GM12878 (cell line): ENCODE data around the gene COX17. TPM values are rescaled to one million over a fixed set of nuclear protein-coding genes. Genes with fewer than 3 reads are reported as not detected.

Experiments
- ATAC-seq: fragments of 200-7000 bp; cut with Tn5 transposase; 3 replicates; pipeline ENCODE4 v1.9.1; 2020; ENCODE audit warnings: mild to moderate bottlenecking, moderate library complexity
- BruUV-seq: library from RNA; stranded (reverse); fragments of 400-500 nt; replicated peaks from 2 replicates; lab custom pipeline; 2021; lab: Mats Ljungman, UMichigan
- CTCF ChIA-PET: fragments of 300-600 bp; sonication (Branson Sonifier 250); formaldehyde crosslinking; extraction: SDS; loops from one replicate; lab custom pipeline; 2021; ENCODE audit warnings: inconsistent platforms; lab: Yijun Ruan, JAX
- POLR2A ChIA-PET: fragments of 350-600 bp; formaldehyde crosslinking; extraction: SDS; loops from one replicate; lab custom pipeline; 2021; ENCODE audit warnings: inconsistent platforms; lab: Charles Lee
- RAD21 ChIA-PET: fragments of 300-600 bp; sonication (Branson Sonifier 250); formaldehyde crosslinking; loops from one replicate; lab custom pipeline; 2023; ENCODE audit warnings: antibody characterized with exemption; ENCODE audit not compliant: unreplicated experiment; lab: Charles Lee
- SMC1A ChIA-PET: fragments of 300-600 bp; sonication (Branson Sonifier 250); formaldehyde crosslinking; loops from one replicate; lab custom pipeline; 2023; ENCODE audit not compliant: unreplicated experiment, uncharacterized antibody; lab: Charles Lee
- DNase-seq: peaks from one replicate; pipeline ENCODE4 v3.0.0-alpha.2; 2011; ENCODE audit warnings: low read depth, low spot score
- FAIRE-seq: peaks from 3 replicates; lab custom pipeline; 2011; peaks lifted over from hg19 to GRCh38; lab: Jason Lieb, UNC
- H2AFZ ChIP-seq: 2 replicates; pipeline ENCODE4 v1.6.0; 2011; ENCODE audit warnings: low read depth, low read length, control low read depth; ENCODE audit not compliant: control insufficient read depth
- H3K27ac ChIP-seq: 2 replicates; pipeline ENCODE4 v1.5.1; 2011; ENCODE audit warnings: control low read depth; ENCODE audit not compliant: control insufficient read depth, insufficient read depth
- H3K27me3 ChIP-seq, 2 experiments: replicated peaks in 1 of 2; 2 replicates each; pipeline versions ENCODE4 v1.6.0 to v1.6.1; 2011; ENCODE audit warnings: low read length in 1 of 2; ENCODE audit not compliant: control insufficient read depth in 2 of 2, insufficient read depth in 2 of 2
- H3K36me3 ChIP-seq, 2 experiments: 2 replicates each; pipeline ENCODE4 v1.5.1; 2011; ENCODE audit warnings: low read length in 1 of 2; ENCODE audit not compliant: control insufficient read depth in 2 of 2, insufficient read depth in 2 of 2
- H3K4me1 ChIP-seq: 2 replicates; pipeline ENCODE4 v1.6.1; 2011; ENCODE audit warnings: mild to moderate bottlenecking, low read length, moderate library complexity, mixed read lengths; ENCODE audit not compliant: control insufficient read depth, insufficient read depth
- H3K4me2 ChIP-seq: 2 replicates; pipeline ENCODE4 v1.6.0; 2011; ENCODE audit warnings: control low read depth; ENCODE audit not compliant: control insufficient read depth, insufficient read depth
- H3K4me3 ChIP-seq: fragments of 200-600 bp; sonication (generic); 2 replicates; pipeline ENCODE4 v1.5.1; 2016
- H3K79me2 ChIP-seq: 2 replicates; pipeline ENCODE4 v1.6.0; 2011; ENCODE audit warnings: low read length; ENCODE audit not compliant: control insufficient read depth, insufficient read depth
- H3K9ac ChIP-seq: 2 replicates; pipeline ENCODE4 v1.8.0; 2011; ENCODE audit warnings: low read length, control low read depth, mixed read lengths; ENCODE audit not compliant: control insufficient read depth, insufficient read depth
- H3K9me3 ChIP-seq: replicated peaks from 3 replicates; pipeline ENCODE4 v1.5.1; 2011; ENCODE audit warnings: mild to moderate bottlenecking, low read length; ENCODE audit not compliant: control insufficient read depth, insufficient read depth
- H4K20me1 ChIP-seq: 2 replicates; pipeline ENCODE4 v1.6.0; 2011; ENCODE audit not compliant: control insufficient read depth, insufficient read depth
- ATF7 ChIP-seq: fragments of 450-650 bp; IDR thresholded peaks from 2 replicates; pipeline ENCODE4 v1.6.1; 2016; ENCODE audit warnings: low read depth, mild to moderate bottlenecking
- BACH1 ChIP-seq: fragments of 450-650 bp; IDR thresholded peaks from 2 replicates; pipeline ENCODE4 v1.6.1; 2017; ENCODE audit warnings: mild to moderate bottlenecking, borderline replicate concordance
- CEBPB ChIP-seq, 2 experiments: fragments of 150-350 bp in 1 of 2; IDR thresholded peaks; 2 replicates each; pipeline ENCODE4 v1.6.1; 2012 to 2014; ENCODE audit warnings: low read depth in 2 of 2, low read length in 2 of 2, borderline replicate concordance in 1 of 2, inconsistent platforms in 1 of 2
- CREB1 ChIP-seq: IDR thresholded peaks from 2 replicates; pipeline ENCODE4 v1.6.1; 2012; ENCODE audit warnings: low read depth, mild to moderate bottlenecking, inconsistent platforms
- EZH2 ChIP-seq: IDR thresholded peaks from 2 replicates; pipeline ENCODE4 v1.6.1; 2012; ENCODE audit warnings: low read depth, mild to moderate bottlenecking, control low read depth, inconsistent platforms, low read length, borderline replicate concordance; ENCODE audit not compliant: control insufficient read depth
- FOXM1 ChIP-seq: IDR thresholded peaks from 2 replicates; pipeline ENCODE4 v1.6.1; 2012; ENCODE audit warnings: low read depth, mild to moderate bottlenecking, inconsistent platforms, low read length, moderate library complexity
- IRF4 ChIP-seq: IDR thresholded peaks from 2 replicates; pipeline ENCODE4 v1.6.1; 2011; ENCODE audit warnings: low read depth, low read length
- JUND ChIP-seq: IDR thresholded peaks from 2 replicates; pipeline ENCODE4 v1.6.1; 2012; ENCODE audit warnings: low read depth, mild to moderate bottlenecking, low read length, improper control_type of control experiment, moderate library complexity
- MEF2A ChIP-seq: IDR thresholded peaks from 2 replicates; pipeline ENCODE4 v1.6.1; 2011; ENCODE audit warnings: low read depth, mild to moderate bottlenecking, low read length, moderate library complexity; ENCODE audit not compliant: insufficient read depth
- MTA2 ChIP-seq: fragments of 450-650 bp; IDR thresholded peaks from 2 replicates; pipeline ENCODE4 v1.6.1; 2016; ENCODE audit warnings: low read depth, mild to moderate bottlenecking, moderate library complexity
- NR2F1 ChIP-seq: fragments of 450-650 bp; conservative IDR thresholded peaks from 2 replicates; pipeline ENCODE4 v1.6.1; 2017; ENCODE audit warnings: mild to moderate bottlenecking
- POLR2AphosphoS5 ChIP-seq: IDR thresholded peaks from 2 replicates; pipeline ENCODE4 v1.6.1; 2011; ENCODE audit warnings: mild to moderate bottlenecking, low read length, inconsistent platforms
- RUNX3 ChIP-seq: IDR thresholded peaks from 2 replicates; pipeline ENCODE4 v1.6.1; 2012; ENCODE audit warnings: low read length, inconsistent platforms
- SRF ChIP-seq, 2 experiments: IDR thresholded peaks; 2 replicates each; pipeline ENCODE4 v1.6.1; 2011; ENCODE audit warnings: low read depth in 2 of 2, low read length in 2 of 2, mild to moderate bottlenecking in 1 of 2, moderate library complexity in 1 of 2
- SUZ12 ChIP-seq: fragments of 200-600 bp; sonication (generic); IDR thresholded peaks from one replicate; pipeline ENCODE4 v1.6.1; 2018; ENCODE audit warnings: antibody characterized with exemption, mild to moderate bottlenecking; ENCODE audit not compliant: unreplicated experiment
- ZNF622 ChIP-seq: fragments of 450-650 bp; IDR thresholded peaks from 2 replicates; pipeline ENCODE4 v1.6.1; 2017; ENCODE audit warnings: mild to moderate bottlenecking, inconsistent platforms
- ZNF687 ChIP-seq: fragments of 450-650 bp; IDR thresholded peaks from 2 replicates; pipeline ENCODE4 v1.6.1; 2017; ENCODE audit warnings: mild to moderate bottlenecking, moderate library complexity
- WGBS: methylation state at CpG from one replicate; pipeline ENCODE4 v1.1.6; 2016; ENCODE audit warnings: low lambda C conversion rate; ENCODE audit not compliant: insufficient replicate concordance, insufficient coverage; ENCODE audit errors: missing lambda C conversion rate; 5-methylcytosine and 5-hydroxymethylcytosine counted together
- in situ Hi-C: fragments of 300-500 bp; cut with MboI; formaldehyde crosslinking; loops from 9 replicates; pipeline ENCODE4 v1.14.3; 2018; ENCODE audit warnings: mixed read lengths
- intact Hi-C: fragments of 100-400 bp; cut with micrococcal nuclease; formaldehyde crosslinking; loops from one replicate; pipeline ENCODE4 v1.14.2; 2022; ENCODE audit not compliant: unreplicated experiment
- polyA plus RNA-seq, 11 experiments: library from polyadenylated mRNA; depleted of rRNA in 4 of 11; unstranded in 6 of 11; stranded (reverse) in 5 of 11; fragments of >200 nt; fragmentation: Nextera tagmentation in 4 of 11; fragmentation: Illumina TruSeq in 1 of 11; extraction: Ambion mirVana in 4 of 11; extraction: Trizol in 1 of 11; gene quantifications; 1 replicate in 1 of 11; 2 replicates in 10 of 11; pipeline versions ENCODE4 v1.2.1 to v1.2.3, GENCODE V29; 2011 to 2016; ENCODE audit warnings: inconsistent platforms in 2 of 11, missing spikeins in 2 of 11, low read depth in 1 of 11
- total RNA-seq, 4 experiments: library from RNA; depleted of rRNA in 3 of 4; stranded (reverse); fragments of >200 nt in 3 of 4; fragmentation: Illumina TruSeq in 1 of 4; extraction: Trizol in 1 of 4; gene quantifications; 2 replicates each; pipeline versions ENCODE4 v1.2.1 to v1.2.3, GENCODE V29; 2013 to 2021
- TF ChIP-seq, protein P1 (sequence below): IDR thresholded peaks from 2 replicates; pipeline ENCODE4 v1.6.1; 2011; ENCODE audit warnings: mild to moderate bottlenecking, low read depth, low read length, moderate library complexity; ENCODE audit not compliant: insufficient replicate concordance

Gene COX17
- total and polyA plus RNA-seq, 10 of the 15 experiments (the other 5 are each of a cell fraction or from before 2014, with no cell fraction given) = 111 to 717 (median 243) TPM

DNA sequence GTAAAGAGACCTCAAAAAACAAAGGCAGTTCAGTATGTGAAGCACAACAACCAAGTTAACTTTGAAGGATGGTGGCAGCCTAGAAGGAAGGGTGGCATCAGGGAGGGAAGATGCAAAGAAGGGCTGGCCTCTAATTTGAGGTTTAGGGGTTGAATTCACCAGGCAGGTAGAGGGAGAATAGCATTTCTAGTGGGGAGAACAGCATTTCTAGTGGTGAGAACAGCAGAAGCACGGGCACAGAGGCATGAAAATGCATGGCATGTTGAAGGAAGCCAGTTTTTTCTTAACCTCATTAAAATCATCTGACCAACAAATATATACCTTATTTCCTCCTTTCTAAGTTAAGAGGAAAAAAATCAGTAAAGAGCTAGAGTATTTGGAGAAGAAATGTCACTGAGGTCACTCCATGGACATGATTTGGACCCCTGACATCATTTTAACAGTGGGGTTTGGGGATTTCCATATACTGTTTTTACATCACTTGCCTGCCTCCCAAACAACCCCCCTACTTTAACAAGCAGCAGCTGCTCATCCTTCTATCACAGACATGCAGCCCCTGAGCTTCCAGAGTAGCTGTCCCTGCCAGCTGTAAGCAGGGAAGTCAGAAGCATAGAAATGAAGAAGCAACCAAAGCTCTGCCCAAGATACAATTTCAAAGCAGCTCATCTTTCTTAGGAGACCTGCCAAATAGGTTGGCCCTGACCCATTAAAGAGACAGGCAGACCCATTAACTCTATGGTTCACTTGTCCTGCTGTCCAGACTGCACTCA, 14.4 kb downstream of the COX17 start:
- Histone ChIP-seq H3K4me3 (no peak overlapping the region), H3K4me1 (peaks cover 30% of the 10 kb centered on the region), H3K4me2 (no peak overlapping the region), H3K9me3 (no peaks in the 10 kb centered on the region; the same call in 2 of the 3 replicates), H3K79me2 (no peaks in the 10 kb centered on the region), H3K9ac (no peak overlapping the region), H4K20me1 (no peaks in the 10 kb centered on the region), H3K36me3 (peaks cover 0 to 7% of the 10 kb centered on the region in 2 experiments; a peak in 1 of 4 replicates), H2AFZ (no peak overlapping the region), H3K27ac (peak overlapping the region; percentile 38), H3K27me3 (no peaks in the 10 kb centered on the region)
- DNase-seq = no peak
- ChIA-PET RAD21 (interaction anchor here (0.5 to 5.4 kb wide), 18 partner anchors 9 to 310 kb away, joined by 3 to 52 read pairs (median 4); partner anchors contain the start of gene COX17), CTCF (interaction anchor here (0.7 to 9.5 kb wide), 12 partner anchors 10 to 112 kb away, joined by 3 to 71 read pairs (median 4); partner anchors contain the start of genes COX17 and PLA1A), SMC1A (interaction anchor here (0.6 to 8.0 kb wide), 21 partner anchors 10 to 778 kb away, joined by 3 to 100 read pairs (median 6); partner anchors contain the start of genes CD80, COX17 and TMEM39A), POLR2A (interaction anchor here (0.7 to 4.3 kb wide), 9 partner anchors 10 to 164 kb away, joined by 3 to 25 read pairs (median 5); partner anchors contain the start of genes COX17 and TIMMDC1)
- in situ Hi-C loops (no loop called here), intact Hi-C loops (loop anchor here (2.0 kb wide), 1 partner anchor 24 kb away; no protein-coding TSS in a partner anchor)
- ATAC-seq = peak; percentile 45
- no peak for FAIRE-seq
- no TSS peak for BruUV-seq
- 26% methylated on average over 1 of the region's 1 CpG for WGBS
- TF ChIP-seq FOXM1 (no peak), MTA2 (no peak), MEF2A (no peak), IRF4 (no peak), CEBPB (IDR thresholded peaks at IDR 0.05; ENCODE audit: borderline replicate concordance in 1 of 2, low read depth in 2 of 2, low read length in 2 of 2) (no peak), RUNX3 (0 out of 2 replicates have a peak, but pooled peaks have one; percentile 22), ZNF687 (no peak), POLR2AphosphoS5 (no peak), NR2F1 (no peak), ATF7 (peak; percentile 29; the same call in 1 of the 2 replicates), ZNF622 (no peak), JUND (no peak), EZH2 (no peak), SRF (IDR thresholded peaks at IDR 0.05; ENCODE audit: low read depth in 2 of 2, low read length in 2 of 2) (no peak), CREB1 (peak; percentile 88), BACH1 (no peak), SUZ12 (no peak)
- TF ChIP-seq, protein P1, sequence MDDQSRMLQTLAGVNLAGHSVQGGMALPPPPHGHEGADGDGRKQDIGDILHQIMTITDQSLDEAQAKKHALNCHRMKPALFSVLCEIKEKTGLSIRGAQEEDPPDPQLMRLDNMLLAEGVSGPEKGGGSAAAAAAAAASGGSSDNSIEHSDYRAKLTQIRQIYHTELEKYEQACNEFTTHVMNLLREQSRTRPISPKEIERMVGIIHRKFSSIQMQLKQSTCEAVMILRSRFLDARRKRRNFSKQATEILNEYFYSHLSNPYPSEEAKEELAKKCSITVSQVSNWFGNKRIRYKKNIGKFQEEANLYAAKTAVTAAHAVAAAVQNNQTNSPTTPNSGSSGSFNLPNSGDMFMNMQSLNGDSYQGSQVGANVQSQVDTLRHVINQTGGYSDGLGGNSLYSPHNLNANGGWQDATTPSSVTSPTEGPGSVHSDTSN = no peak
